ENCODE data around the gene YBX2.
A peak's percentile ranks its signal among the peaks of the same experiment; 100 is the strongest.

The YBX2 gene

DNA sequence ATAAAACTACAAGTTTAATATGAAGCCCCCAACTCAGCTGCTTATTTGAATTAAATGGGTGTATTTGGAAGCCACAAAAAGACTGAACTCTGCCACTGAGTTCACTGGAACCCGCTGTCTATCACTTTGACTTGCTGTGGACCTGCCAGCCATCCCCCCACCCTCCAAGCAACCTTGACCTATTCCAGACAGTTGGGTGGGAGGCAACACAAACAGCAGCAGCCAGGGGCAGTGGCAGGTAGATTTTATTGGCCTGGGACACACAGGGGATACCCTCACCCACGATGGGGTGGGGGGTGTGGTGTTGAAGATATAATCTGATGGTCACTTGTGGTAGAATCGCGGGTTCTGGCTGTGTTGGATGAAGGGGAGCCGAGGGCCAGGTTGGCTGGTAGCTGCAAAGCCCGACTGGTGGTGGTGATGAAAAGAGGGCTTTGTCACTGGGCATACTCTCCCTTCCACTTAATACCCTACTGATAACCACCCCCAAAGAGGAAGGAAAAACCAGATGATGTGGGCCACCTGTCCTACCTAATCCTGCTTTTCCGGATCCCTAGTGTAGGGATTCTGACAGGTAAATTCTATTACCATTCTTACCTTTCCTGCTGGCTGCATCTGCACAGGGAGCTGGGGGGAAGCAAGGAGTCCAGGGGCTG is 18.1 kb upstream of the YBX2 start:
- Histone ChIP-seq H3K4me1 (no peaks in the 10 kb centered on the region), H3K27me3 (no peaks in the 10 kb centered on the region), H3K9me3 (no peaks in the 10 kb centered on the region), H3K4me3 (ENCODE audit: low read depth, low read length) (no peak overlapping the region), H3K36me3 (peaks cover 54% of the 10 kb centered on the region)
- no peak for DNase-seq
- no peak for TF ChIP-seq CTCF (IDR thresholded peaks at IDR 0.05; ENCODE audit: low read depth, low read length)

DNA sequence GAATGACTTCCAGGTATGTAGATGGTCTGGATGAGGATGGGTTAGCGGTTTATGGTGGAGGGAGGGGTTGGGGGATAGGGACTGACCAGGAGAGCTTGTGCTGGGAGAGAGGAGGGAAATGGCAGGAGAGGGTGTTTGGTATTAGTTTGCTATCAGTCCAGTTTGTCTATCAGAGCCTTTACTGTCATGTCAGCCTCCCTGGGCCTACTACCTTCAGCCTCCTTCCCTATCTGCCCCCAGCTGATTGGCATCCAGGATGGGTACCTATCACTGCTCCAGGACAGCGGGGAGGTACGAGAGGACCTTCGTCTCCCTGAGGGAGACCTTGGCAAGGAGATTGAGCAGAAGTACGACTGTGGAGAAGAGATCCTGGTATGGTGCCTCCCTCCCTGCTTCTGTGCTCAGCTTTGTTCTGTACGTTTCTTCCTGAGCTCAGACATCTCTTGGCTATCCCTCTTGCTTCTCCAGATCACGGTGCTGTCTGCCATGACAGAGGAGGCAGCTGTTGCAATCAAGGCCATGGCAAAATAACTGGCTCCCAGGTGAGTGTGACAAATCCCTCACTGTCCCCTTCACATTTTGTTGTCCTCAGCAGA is 16.8 kb upstream of the YBX2 start:
- Histone ChIP-seq H3K9me3 (no peaks in the 10 kb centered on the region), H3K4me3 (ENCODE audit: low read depth, low read length) (no peak overlapping the region), H3K36me3 (peaks cover 53% of the 10 kb centered on the region), H3K27me3 (no peaks in the 10 kb centered on the region), H3K4me1 (no peaks in the 10 kb centered on the region)
- no peak for DNase-seq
- TF ChIP-seq CTCF (IDR thresholded peaks at IDR 0.05; ENCODE audit: low read depth, low read length), result no peak

DNA sequence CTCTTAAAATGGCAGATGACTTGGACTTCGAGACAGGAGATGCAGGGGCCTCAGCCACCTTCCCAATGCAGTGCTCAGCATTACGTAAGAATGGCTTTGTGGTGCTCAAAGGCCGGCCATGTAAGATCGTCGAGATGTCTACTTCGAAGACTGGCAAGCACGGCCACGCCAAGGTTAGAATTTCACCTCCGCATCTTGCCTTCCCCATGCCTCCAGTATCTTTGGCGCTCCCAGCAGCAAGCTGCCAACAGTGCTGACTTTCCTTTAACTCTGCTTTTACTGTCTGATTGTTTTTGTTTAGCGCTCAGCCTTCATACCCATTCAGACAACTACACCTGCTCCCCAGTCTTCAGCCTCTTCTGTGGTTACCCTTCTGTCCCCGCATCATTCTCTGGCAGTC is 15.2 kb upstream of the YBX2 start:
- H3K4me3 ChIP-seq (ENCODE audit: low read depth, low read length), result peak overlapping the region; percentile 86
- H3K4me1 ChIP-seq, result no peaks in the 10 kb centered on the region
- no peak for DNase-seq
- no peak for TF ChIP-seq CTCF (IDR thresholded peaks at IDR 0.05; ENCODE audit: low read depth, low read length)
- H3K27me3 ChIP-seq, result no peaks in the 10 kb centered on the region
- no peaks in the 10 kb centered on the region for H3K9me3 ChIP-seq
- peaks cover 53% of the 10 kb centered on the region for H3K36me3 ChIP-seq

GRCh38 chr17:7308625-7309433 is 14.4 kb upstream of the YBX2 start:
- Histone ChIP-seq H3K4me3 (ENCODE audit: low read depth, low read length) (peak overlapping the region; percentile 86), H3K9me3 (no peaks in the 10 kb centered on the region), H3K36me3 (peaks cover 53% of the 10 kb centered on the region), H3K27me3 (no peaks in the 10 kb centered on the region), H3K4me1 (no peaks in the 10 kb centered on the region)
- DNase-seq, result peak; percentile 61
- TF ChIP-seq CTCF (IDR thresholded peaks at IDR 0.05; ENCODE audit: low read depth, low read length), result no peak

DNA sequence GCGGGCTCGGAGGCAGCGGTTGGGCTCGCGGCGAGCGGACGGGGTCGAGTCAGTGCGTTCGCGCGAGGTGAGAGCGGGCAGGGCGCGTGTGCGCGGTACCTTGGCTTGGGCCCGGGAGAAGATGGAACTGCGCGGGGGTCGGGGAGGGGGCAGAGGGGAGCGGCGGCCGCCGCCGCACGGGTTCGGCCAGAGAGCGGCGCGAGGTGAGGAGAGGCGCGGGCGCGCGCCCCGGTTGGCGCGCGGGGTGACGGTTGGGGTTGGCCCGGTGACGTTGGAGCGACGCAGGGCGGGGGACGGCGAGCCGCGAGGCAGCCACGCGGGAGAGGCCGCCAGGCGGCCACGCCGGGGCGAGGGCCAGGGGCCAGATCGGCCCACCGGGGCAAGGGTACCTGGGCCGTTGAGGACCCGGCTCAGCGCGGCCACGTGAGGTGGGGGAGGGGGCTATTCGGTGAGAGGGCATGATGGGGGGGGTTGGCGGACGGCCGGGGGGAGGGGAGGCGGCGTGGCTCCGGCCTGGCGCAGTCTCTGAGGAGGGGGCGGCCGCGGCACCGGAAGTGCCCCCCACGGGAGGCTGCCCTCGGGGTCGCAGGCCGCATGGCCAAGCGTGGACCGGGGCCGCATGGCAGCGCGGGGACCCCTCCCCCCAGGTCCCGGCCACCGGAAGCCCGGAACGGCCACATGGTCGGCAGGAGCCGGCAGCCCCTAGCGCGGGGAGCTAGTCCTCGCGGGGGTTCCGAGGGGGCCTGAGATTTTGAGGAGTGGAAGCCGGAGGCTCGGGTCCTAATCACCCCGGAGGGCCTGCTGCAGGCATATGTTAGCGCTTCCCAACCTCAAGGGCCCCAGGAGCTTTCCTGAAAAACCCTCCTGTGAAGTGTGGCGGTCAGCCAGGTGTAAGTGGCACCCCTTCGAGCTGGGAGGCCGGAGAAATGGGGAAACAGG is 13.5 kb upstream of the YBX2 start:
- DNase-seq, result peak; percentile 46
- Histone ChIP-seq H3K4me1 (no peaks in the 10 kb centered on the region), H3K36me3 (peaks cover 48% of the 10 kb centered on the region)

More for the DNA sequence above, 13.5 kb upstream of the YBX2 start:
- peak overlapping the region; percentile 86 for H3K4me3 ChIP-seq (ENCODE audit: low read depth, low read length)
- no peak for TF ChIP-seq CTCF (IDR thresholded peaks at IDR 0.05; ENCODE audit: low read depth, low read length)
- H3K27me3 ChIP-seq, result no peaks in the 10 kb centered on the region
- H3K9me3 ChIP-seq, result no peaks in the 10 kb centered on the region

Data from BE2C (cell line).